HG02973 (cell line): ENCODE results near the gene DMRT2.

Experiments
- ATAC-seq: cut with Tn5 transposase; IDR thresholded peaks from one replicate; pipeline ENCODE4 v1.9.1; 2021; ENCODE audit warnings: moderate library complexity; ENCODE audit not compliant: unreplicated experiment

The DMRT2 gene

GRCh38 chr9:1046639-1047572 lies 3.3 kb upstream of the DMRT2 start:
- ATAC-seq, result no peak

DNA sequence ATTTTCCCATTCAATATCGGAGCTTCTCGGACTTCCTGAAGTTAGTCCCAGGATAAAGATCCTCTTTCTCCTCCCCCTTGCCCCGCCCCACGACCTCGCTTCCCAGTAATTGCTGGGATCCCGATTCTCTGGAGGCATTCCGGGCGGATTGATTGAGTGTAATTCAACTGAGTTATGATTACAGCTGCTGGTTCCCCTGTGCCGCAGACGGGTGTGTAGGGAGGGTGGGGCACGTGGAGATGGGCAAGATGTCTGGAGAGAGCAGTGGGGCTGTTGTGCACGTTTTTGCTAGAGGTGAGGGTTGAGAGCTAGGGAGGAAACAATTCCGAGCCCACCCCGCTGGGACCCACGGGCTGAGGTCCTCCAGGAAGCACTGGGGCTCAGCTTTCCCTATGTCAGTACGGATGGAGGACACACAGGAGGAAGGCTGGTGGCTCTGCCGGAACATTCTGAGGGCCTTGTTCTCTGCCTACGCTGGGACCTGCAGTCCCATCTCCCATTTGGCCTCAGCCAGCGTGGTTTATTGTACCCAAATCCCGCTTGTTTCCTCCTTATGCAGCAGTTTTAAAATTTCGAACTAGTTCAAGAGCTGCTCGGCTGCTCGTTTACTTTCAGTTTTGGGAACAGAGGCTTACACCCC lies 2.4 kb upstream of the DMRT2 start:
- ATAC-seq, result no peak

DNA sequence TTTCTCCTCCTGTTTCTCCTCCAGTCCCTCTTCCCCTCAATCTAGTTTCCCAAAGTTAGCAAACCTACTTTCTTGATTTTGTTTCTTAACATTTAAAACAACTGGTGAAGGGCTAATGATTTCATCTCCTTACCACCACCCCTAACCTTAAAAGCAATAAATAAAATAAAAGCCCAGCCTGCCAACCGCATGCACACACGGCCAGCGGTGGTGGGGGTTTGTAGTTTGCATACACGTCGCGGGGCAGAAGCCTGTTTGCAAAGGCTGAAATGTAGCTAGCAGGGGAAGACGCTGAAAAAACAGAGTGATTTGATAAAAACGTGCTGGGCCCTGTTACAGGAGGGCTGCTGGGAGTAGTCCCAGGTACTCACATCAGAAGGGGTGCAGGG lies 1.9 kb upstream of the DMRT2 start:
- ATAC-seq, result no peak

DNA sequence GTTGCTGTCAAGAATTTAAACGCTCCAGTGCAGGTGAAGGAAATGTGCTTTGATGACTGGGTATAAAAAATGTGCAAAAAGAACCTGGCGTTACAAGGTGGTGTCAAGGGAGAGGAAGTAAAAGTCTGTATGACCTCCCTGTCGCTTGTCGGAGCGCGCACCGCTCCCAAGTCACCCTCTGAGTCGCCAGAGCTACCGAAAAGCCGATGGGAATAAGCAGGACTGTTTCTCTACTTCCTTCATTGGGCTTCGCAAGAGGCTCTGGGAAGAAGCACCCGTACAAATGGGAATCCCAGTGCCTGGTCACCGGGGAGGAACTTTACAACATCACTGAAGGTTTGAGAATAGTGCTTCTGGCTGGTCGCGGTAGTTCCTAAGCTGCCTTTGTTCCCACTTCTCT lies 1.3 kb upstream of the DMRT2 start:
- no peak for ATAC-seq

DNA sequence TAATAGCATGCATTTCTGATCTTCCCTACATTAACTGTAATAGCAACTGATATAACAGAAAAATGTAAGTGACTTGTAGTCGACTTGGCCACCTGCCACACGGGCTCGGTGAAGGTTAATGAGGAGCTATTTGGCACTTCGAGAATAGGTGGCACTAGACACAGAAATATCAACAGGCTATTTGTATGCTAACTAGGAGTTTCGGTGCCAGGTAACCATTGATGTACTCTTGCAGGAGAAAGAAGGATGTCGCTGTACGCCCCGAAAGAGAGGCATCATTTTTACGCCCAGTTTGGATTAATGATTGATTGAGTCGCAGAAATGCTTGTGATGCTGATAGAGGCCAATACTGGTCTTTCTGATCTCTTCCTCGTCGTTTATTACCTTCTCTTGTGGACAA lies 516 bp upstream of the DMRT2 start:
- no peak for ATAC-seq

DNA sequence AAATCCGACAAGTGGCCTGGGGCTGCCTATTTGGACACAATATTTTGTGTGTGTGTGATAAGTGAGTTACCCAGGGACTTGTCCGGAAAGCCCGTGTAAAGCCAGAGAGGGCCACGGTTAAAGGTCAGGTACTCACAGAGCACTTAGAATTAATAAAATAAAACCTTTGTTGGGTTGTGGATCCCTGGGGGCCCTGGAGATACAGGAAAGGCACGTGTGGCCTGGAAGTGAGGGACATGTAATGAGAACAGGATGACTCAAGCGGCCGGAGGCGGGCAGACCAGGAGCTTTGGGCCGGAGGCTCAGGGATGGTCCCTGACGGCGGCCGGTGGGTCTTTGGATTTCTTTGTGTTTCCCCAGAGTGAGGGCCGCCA lies 1.0 kb downstream of the DMRT2 start:
- ATAC-seq, result no peak

DNA sequence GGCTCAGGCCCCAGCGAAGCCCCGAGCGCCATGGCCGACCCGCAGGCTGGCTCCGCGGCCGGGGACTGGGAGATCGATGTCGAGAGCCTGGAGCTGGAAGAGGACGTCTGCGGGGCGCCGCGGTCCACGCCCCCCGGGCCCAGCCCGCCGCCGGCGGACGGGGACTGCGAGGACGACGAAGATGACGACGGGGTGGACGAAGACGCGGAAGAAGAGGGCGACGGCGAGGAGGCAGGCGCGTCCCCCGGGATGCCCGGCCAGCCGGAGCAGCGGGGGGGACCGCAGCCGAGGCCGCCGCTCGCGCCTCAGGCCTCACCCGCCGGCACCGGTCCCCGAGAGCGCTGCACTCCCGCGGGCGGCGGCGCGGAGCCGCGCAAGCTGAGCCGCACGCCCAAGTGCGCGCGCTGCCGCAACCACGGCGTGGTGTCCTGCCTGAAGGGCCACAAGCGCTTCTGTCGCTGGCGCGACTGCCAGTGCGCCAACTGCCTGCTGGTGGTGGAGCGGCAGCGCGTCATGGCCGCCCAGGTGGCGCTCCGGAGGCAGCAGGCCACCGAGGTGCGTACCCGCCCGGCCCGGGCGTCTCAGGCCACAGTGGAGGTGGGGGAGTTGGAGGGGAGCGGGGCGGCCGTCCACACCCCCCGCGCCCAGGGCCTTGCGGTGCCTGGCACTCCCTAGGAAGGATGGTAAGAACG lies 1.6 kb downstream of the DMRT2 start:
- no peak for ATAC-seq

GRCh38 chr9:1052365-1053281 lies 2.5 kb downstream of the DMRT2 start:
- ATAC-seq, result no peak

- ATAC-seq, result no peak
Observed at GRCh38 chr9:1053282-1053621, 3.1 kb downstream of the DMRT2 start.

DNA sequence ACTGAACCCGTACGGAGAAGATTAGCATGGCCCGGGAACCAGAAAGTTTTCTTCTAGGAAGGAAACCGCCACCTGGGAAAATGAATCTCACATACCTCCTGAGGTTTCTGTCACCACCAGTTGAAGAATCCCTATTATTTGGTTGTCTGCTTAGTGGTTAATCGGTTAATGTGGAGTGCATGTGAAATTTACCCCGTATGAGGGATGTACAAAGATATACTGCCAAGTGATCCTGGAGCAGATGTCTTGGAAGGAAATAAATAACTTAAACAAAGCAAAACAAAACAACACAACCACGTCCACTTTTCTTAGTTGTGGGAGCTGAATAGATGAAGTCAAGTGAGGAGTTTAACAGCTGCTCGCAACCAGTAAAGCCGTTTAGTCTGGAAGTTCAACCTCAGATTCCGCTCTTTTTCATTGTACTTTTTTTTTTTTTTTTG lies 3.8 kb downstream of the DMRT2 start:
- ATAC-seq, result no peak

DNA sequence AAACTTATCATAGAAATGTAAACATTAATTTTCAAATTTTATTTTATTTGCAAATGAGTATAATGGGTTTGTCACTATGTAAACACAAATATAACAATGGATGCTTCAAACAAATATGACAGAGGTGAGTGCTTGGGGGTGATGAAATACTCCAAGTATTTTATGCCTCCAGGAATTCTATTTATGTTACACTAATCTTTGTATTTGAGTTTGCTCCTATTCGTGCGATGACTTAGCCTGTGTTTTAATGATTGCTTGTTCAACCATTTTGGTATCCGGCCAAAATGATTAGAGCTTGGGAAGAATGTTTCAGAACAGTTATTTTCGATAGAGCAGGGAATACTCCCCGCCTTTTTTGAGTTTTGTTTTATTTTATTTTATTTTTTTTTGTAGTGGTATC lies 5.0 kb downstream of the DMRT2 start:
- no peak for ATAC-seq

- no peak for ATAC-seq
Observed at GRCh38 chr9:1057910-1058309, 7.8 kb downstream of the DMRT2 start.

DNA sequence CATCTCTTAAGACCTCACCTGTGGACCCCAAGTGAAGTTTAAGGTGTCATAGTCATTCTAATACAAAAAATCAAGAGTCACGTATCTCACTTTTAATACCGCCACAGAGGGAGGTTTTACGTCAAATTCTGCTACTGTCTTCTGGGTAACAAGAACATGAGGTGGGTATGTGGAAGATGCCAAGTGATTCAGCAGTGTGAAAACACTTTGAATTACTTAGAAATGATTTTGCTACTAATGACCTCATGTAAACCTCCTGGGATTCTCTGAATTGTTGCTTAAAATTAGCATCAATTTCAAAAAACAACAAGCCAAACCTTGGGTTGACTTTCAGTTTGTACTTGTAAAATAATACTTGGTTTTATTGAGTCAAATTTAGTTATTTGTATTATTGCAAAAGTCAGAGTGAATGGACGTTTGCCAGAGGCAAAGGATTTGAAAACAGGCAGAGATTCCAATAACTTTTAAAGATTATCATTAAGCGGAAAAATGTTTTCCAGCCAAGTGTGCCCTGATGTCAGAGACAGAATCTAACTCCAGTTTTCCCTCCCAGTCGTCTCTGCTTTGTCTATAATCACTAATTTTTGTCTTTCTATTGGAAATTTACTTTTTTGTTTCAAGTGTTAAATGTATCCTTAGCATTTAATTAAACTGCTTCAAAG lies 8.8 kb downstream of the DMRT2 start:
- no peak for ATAC-seq

DNA sequence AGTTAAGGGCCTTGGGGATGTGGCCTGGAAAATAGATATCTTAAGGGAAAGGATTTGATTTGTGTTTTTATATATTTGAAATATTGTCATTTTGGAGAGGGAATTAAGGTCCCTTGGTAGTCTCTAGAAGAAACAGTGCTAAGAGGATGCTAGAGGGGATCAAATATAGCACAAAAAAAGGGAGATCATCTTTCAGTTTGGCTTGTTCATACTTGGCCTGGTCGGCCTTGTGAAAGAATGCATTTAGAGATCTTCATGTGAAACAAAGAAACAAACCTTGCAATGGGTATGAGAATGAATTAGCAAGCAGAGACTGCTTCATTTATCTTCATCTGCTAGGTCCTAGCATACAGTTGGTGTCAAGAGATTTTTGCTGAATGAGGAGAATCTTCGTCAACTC lies 15.0 kb downstream of the DMRT2 start:
- no peak for ATAC-seq

- no peak for ATAC-seq
Observed at GRCh38 chr9:1070692-1071091, 20.5 kb downstream of the DMRT2 start.

DNA sequence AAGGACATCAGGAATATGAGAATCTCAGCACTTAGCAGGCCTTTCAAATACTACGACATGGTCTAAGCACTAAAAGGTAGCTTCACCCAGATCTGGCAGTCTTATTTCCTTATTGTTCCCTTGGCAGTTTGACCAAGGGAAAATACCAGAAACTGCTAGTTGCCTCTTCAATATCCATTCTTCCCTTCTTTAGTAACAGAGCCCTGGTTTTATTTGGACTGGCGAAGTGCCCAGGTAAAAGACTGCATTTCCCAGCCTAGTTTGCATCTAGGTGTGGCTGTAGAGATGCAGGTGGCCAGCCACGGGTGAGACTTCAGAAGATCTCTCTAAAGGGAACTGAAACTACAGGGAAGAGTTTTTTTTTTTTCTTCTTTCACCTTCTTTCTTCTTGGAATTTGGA lies 21.6 kb downstream of the DMRT2 start:
- no peak for ATAC-seq

- no peak for ATAC-seq
Observed at GRCh38 chr9:1073497-1073896, 23.3 kb downstream of the DMRT2 start.

DNA sequence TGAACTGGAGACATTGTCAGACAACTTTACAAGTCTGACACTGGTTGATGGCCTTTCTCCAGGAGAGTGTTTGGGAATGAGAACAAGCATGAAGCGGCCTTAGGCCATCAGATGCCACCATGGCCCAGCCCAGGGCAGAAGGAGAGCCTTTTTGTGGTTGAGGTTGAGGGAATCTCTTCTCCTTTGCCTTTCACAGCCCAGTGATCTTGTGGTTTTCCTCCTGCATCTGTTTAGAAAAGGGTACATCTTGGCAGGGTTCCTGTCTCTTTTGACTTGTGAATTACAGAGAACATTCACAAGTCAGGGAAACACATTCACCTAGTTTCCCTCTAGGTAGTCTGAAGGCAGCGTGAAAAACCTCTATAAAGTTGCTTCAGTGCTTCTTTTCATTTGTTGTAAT lies 27.5 kb downstream of the DMRT2 start:
- no peak for ATAC-seq

DNA sequence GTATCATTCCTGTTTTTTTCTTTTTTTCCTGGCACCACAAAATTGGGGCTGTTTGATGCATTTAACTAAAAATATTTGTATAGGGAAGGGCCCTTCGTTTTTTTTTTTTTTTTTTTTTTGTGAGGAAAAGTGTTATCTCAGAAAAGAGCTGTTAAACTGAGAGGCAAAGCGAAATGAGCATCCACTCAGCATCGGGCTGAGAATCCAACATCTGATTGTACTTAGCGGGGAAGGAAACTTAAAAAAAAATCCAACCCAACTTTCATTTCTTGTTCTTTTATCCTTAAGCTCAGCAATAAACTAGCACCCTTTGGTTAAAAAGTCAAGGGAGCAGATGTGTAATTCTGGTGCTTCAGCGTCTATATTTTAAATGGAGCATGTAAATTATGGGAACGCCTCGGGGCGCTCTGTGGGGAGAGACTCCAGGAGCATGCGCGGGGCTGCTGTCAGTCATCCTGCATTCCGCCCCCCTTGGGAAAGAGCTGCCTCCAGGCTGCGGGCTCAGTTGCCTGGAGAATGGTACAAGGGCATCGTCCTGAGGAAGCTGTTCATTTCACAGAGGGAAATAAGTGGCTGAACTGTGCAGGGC lies 33.3 kb downstream of the DMRT2 start:
- ATAC-seq, result no peak

DNA sequence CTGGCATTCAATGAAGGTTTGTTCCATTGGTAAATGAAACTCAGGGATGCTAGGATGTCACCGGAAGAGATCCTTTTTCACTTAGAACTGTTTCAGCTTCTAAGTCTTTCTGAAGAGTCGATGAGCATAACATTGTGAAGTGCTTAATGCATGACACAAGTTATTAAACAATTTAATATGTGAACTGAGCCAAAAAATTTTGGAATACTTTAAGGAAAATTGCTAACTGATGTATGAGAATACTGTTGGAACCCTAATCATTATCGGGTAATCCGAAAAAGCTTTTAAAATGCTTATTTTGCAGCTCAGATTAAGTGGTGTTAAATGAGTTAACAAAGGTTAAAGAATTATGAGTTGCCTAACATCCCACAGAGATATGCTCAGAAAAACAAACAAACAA lies 34.9 kb downstream of the DMRT2 start:
- no peak for ATAC-seq
